AG09309 (cell line): ENCODE results near the gene CHCHD6.
A peak's percentile ranks its signal among the peaks of the same experiment; 100 is the strongest.

Experiments
- DNase-seq: peaks from one replicate; pipeline ENCODE4 v3.0.0-alpha.2; 2010; ENCODE audit warnings: low read depth
- H3K4me3 ChIP-seq: 2 replicates; pipeline ENCODE4 v1.5.1; 2011; ENCODE audit warnings: mild to moderate bottlenecking, low read depth, low read length, moderate library complexity; ENCODE audit not compliant: control insufficient read depth
- TF ChIP-seq, protein P1 (sequence below): IDR thresholded peaks from 2 replicates; pipeline ENCODE4 v1.5.1; 2011; ENCODE audit warnings: mild to moderate bottlenecking, low read depth, low read length, inconsistent platforms; ENCODE audit not compliant: insufficient read depth, control insufficient read depth; ENCODE audit errors: missing control alignments

CHCHD6 gene

DNA sequence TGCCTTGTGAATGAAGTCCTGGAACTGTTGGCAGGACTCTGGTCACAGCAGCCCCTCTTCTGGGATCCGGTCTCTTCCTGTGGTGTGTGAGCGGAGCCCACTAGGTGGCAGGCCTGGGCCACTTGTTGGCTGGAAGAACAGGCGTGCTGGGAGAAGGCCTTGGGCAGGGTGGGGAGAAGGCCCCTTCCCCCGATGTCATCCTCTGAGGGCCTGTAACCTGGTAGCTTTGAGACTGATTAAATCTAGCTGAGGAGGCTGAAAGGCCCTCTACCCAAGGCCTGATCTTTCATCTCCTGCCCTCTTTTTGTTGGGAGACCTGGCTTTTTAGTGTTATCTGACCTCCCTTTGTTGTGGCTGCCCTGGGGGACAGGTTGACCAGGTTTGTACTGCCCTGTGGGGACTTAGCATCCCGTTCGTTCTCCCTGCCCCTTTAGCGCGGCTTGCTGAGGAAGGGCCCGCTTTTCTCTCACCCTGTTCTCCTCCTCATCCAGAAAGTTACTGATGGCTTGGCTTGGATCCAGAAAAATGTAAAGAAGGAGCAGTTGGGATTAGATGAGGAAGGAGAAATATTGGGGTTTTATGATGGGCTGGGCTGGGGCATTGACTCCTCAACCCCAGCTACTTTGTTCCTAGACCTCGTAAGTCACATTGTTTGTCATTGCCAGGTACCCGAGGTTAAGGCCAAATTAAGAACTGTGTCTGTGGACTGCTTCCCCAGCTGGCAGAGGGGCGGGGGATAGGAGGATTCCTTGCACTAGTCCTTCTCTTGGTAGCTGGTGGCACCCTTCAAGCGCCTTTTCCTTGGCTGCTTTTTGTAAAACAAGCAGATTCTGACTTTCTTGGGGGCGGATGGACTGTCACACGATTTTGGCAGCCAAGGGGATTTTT is 48.5 kb downstream of the CHCHD6 start:
- TF ChIP-seq, protein P1, sequence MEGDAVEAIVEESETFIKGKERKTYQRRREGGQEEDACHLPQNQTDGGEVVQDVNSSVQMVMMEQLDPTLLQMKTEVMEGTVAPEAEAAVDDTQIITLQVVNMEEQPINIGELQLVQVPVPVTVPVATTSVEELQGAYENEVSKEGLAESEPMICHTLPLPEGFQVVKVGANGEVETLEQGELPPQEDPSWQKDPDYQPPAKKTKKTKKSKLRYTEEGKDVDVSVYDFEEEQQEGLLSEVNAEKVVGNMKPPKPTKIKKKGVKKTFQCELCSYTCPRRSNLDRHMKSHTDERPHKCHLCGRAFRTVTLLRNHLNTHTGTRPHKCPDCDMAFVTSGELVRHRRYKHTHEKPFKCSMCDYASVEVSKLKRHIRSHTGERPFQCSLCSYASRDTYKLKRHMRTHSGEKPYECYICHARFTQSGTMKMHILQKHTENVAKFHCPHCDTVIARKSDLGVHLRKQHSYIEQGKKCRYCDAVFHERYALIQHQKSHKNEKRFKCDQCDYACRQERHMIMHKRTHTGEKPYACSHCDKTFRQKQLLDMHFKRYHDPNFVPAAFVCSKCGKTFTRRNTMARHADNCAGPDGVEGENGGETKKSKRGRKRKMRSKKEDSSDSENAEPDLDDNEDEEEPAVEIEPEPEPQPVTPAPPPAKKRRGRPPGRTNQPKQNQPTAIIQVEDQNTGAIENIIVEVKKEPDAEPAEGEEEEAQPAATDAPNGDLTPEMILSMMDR: peak; percentile 96
- DNase-seq: peak; percentile 13
- no peak overlapping the region for H3K4me3 ChIP-seq

DNA sequence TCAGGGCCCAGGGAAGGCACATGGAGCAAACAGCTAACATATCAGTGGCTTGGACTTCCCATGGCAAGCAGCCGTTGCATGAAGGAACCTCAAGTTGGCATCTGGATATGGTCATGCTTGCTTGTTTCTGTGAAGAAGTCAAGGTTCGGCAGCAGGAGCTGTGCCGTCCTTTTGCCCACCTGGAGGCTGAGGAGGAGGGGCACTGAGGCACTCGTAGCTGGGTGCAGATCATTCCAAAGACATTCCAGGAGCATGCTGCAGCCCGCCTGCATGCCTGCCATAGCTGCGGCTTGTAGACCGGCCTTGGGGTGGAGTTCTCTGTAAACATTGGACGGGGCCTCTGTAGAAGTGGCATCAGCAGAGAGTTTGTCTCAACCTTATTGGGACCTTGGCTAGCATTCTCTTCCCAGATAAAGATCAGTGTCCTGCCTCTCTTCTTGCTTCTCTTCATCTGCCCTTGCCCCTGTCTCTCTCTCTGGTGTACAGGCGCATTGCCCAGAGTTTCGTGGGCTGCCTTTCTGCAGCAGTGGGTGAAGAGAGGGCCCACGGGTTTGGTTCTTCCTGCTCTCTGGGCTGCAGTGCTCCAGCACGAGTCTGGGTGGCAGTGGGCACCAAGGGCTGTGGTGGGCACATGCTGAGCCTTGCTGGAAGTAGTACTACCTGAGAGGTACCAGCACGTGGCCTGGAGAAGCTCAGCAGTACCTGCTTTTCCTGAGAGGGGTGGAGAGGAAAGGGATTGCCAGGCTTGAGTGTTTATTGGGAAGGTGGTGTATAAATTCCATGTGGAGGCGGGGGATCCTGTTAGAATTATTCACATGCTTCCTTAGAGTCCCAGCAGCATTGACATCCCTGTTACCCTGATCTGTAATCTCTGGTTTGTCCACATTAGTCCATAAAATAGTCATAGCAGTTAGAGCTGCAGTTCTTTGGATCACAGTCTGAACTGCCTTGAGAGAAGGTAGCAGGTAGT is 49.4 kb downstream of the CHCHD6 start:
- DNase-seq: no peak
- H3K4me3 ChIP-seq: no peak overlapping the region
- TF ChIP-seq, protein P1: peak; percentile 1

DNA sequence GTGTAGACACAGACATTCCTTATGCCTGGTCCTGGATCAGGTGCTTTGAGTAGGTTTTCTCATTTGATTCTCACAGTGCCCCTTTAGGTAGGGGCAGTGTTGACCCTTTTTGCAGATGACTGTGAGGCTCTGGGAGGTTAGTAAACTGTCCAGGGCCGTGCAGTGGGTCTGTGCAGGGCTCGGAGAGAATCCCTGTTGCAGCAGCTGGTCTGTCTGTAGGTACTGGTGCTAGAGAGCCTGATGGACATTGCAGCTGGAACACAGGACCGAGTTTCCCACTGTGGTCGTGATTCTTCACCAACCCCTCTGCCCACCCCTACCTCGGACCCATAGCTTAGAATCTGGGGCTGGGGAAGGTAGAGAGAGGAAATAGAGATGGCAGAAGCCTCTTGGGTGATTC is 51.8 kb downstream of the CHCHD6 start:
- TF ChIP-seq, protein P1: no peak
- no peak overlapping the region for H3K4me3 ChIP-seq
- no peak for DNase-seq

DNA sequence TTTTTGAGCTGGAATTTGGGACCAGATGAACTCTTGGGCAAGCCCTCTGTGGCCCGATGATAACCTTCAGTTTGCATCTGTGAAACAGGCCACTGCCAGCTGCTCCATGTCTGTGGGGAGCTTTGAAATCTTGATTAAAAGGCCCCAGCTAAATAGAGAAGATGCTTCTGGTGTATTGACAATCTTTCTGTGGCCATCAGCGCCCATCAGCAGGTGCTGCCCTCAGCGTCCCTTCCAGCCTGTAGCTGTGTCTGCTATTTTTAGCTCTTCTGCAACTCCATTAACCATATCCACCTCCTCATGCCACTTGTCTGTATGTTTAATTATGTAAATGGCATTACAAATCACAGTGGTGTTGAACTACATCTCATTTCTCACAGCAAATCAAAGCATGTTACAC is 54.0 kb downstream of the CHCHD6 start:
- no peak overlapping the region for H3K4me3 ChIP-seq
- TF ChIP-seq, protein P1: no peak
- DNase-seq: no peak

DNA sequence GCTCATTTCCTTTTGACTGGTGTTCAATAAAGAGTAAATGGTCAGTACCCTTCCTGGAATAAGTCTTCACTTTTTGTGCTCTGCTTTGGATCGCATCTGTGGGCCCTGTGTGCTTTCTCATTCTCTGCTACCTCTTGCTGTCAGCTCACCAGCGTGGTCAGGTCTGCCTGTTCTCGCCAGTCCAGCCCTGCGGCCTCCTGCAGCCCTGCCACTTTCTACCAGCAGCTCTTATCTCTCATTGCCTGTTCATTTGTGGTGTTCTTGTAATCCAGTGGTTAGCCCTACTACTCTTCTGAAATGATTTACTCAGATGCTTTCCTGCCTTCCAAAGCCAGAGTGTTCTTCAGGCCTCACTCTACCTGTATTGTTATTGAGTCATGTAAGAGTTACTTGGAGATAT is 54.8 kb downstream of the CHCHD6 start:
- no peak for DNase-seq
- no peak overlapping the region for H3K4me3 ChIP-seq
- TF ChIP-seq, protein P1: no peak

DNA sequence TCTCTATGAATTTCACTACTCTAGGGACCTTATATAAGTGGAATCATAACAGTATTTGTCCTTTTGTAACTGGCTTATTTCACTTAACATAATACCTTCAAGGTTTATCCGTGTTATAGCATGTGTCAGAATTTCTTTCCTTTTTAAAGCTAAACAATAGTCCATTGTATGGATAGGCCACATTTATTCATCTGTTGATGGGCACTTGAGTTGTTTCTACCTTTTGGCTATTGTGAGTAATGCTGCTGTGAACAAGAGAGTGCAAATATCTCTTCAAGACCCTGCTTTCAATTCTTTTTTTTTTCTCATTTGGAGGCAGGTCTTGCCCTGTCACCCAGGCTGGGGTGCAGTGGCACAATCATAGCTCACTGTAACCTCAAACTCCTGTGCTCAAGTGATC is 56.5 kb downstream of the CHCHD6 start:
- DNase-seq: no peak
- TF ChIP-seq, protein P1: no peak
- no peak overlapping the region for H3K4me3 ChIP-seq
